ENCODE data around the gene FOCAD. TPM values are rescaled to one million over a fixed set of nuclear protein-coding genes. Genes with fewer than 3 reads are reported as not detected.

FOCAD gene
- total RNA-seq, 1 experiment from 2014 or later: 17.1 TPM

- Histone ChIP-seq H3K9me3 (ENCODE audit: insufficient read depth, low read depth) (no peaks in the 10 kb centered on the region), H3K9me2 (ENCODE audit: insufficient read depth) (no peaks in the 10 kb centered on the region), H3K27me3 (ENCODE audit: insufficient read depth, low read depth) (no peaks in the 10 kb centered on the region), H3K36me3 (ENCODE audit: low read depth) (no peaks in the 10 kb centered on the region), H3F3A (ENCODE audit: insufficient read depth, low read depth) (no peaks in the 10 kb centered on the region), H3K79me2 (ENCODE audit: low read depth) (no peaks in the 10 kb centered on the region), H2AFZ (no peak overlapping the region), H4K20me1 (ENCODE audit: insufficient read depth) (no peaks in the 10 kb centered on the region), H3K4me1 (replicated peaks; ENCODE audit: insufficient read depth) (no peaks in the 10 kb centered on the region; the same call in 1 of the 2 replicates), H3K4me3 (no peak overlapping the region), H3K4me2 (no peak overlapping the region), H3K27ac (no peak overlapping the region)
- no TSS peak for BruUV-seq (replicated peaks)
- ChIA-PET CTCF (no interaction called here), POLR2A (ENCODE audit: unreplicated experiment) (no interaction called here)
- intact Hi-C loops (cut with micrococcal nuclease; ENCODE audit: unreplicated experiment): no loop called here
- TF ChIP-seq EZH2 (IDR thresholded peaks at IDR 0.05; ENCODE audit: low read depth): no peak
- no peak for TF ChIP-seq CTCF (conservative IDR thresholded peaks at IDR 0.05)
- DNase-seq: no peak
These were observed 181.3 kb downstream of the FOCAD start for GRCh38 chr9:20865347-20865746.

GRCh38 chr9:20870115-20870514, 186.1 kb downstream of the FOCAD start:
- no peaks in the 10 kb centered on the region for H3K36me3 ChIP-seq (ENCODE audit: low read depth)
- H3K4me2 ChIP-seq: no peak overlapping the region
- TF ChIP-seq EZH2 (IDR thresholded peaks at IDR 0.05; ENCODE audit: low read depth) (no peak), CTCF (conservative IDR thresholded peaks at IDR 0.05) (no peak)
- H2AFZ ChIP-seq: no peak overlapping the region
- H3K27me3 ChIP-seq (ENCODE audit: insufficient read depth, low read depth): no peaks in the 10 kb centered on the region
- no peaks in the 10 kb centered on the region for H3F3A ChIP-seq (ENCODE audit: insufficient read depth, low read depth)
- CTCF ChIA-PET: no interaction called here
- no peaks in the 10 kb centered on the region for H3K79me2 ChIP-seq (ENCODE audit: low read depth)
- H3K9me2 ChIP-seq (ENCODE audit: insufficient read depth): no peaks in the 10 kb centered on the region
- H3K27ac ChIP-seq: no peak overlapping the region
- BruUV-seq (replicated peaks): no TSS peak
- no peaks in the 10 kb centered on the region for H3K9me3 ChIP-seq (ENCODE audit: insufficient read depth, low read depth)
- no peaks in the 10 kb centered on the region for H4K20me1 ChIP-seq (ENCODE audit: insufficient read depth)
- H3K4me1 ChIP-seq (replicated peaks; ENCODE audit: insufficient read depth): 0 out of 2 replicates have a peak, but pooled peaks cover 8% of the 10 kb centered on the region
- intact Hi-C loops (cut with micrococcal nuclease; ENCODE audit: unreplicated experiment): no loop called here
- no peak overlapping the region for H3K4me3 ChIP-seq
- POLR2A ChIA-PET (ENCODE audit: unreplicated experiment): no interaction called here
- no peak for DNase-seq

GRCh38 chr9:20872340-20872977, 188.4 kb downstream of the FOCAD start:
- DNase-seq: peak in 1 of 2 experiments; percentile 34
- no peak overlapping the region for H2AFZ ChIP-seq
- no peak overlapping the region for H3K4me2 ChIP-seq
- no peak overlapping the region for H3K4me3 ChIP-seq
- H3K79me2 ChIP-seq (ENCODE audit: low read depth): no peaks in the 10 kb centered on the region
- H3K36me3 ChIP-seq (ENCODE audit: low read depth): no peaks in the 10 kb centered on the region
- BruUV-seq (replicated peaks): no TSS peak
- intact Hi-C loops (cut with micrococcal nuclease; ENCODE audit: unreplicated experiment): no loop called here
- no peaks in the 10 kb centered on the region for H3K9me3 ChIP-seq (ENCODE audit: insufficient read depth, low read depth)
- TF ChIP-seq EZH2 (IDR thresholded peaks at IDR 0.05; ENCODE audit: low read depth) (no peak), CTCF (conservative IDR thresholded peaks at IDR 0.05) (no peak)
- no peaks in the 10 kb centered on the region for H3K9me2 ChIP-seq (ENCODE audit: insufficient read depth)
- no peaks in the 10 kb centered on the region for H3K27me3 ChIP-seq (ENCODE audit: insufficient read depth, low read depth)
- no peaks in the 10 kb centered on the region for H4K20me1 ChIP-seq (ENCODE audit: insufficient read depth)
- ChIA-PET POLR2A (ENCODE audit: unreplicated experiment) (no interaction called here), CTCF (no interaction called here)
- H3K4me1 ChIP-seq (replicated peaks; ENCODE audit: insufficient read depth): 0 out of 2 replicates have a peak, but pooled peaks cover 8% of the 10 kb centered on the region
- H3K27ac ChIP-seq: no peak overlapping the region
- no peaks in the 10 kb centered on the region for H3F3A ChIP-seq (ENCODE audit: insufficient read depth, low read depth)
